Right renal cortex interstitium (tissue), 3 donors: Measurements from ENCODE around the gene TMEM151A. TPM values are rescaled to one million over a fixed set of nuclear protein-coding genes. Genes with fewer than 3 reads are reported as not detected.
"Not testable (repeated sequence)": the region's sequence is repeated elsewhere in the genome, so short reads cannot be mapped to it uniquely, and the experiment has no call there.

ENCODE experiments used
- DNase-seq, 3 donors: peaks; one replicate each; pipeline ENCODE4 v3.0.0-alpha.2; 2013; ENCODE audit warnings: low read depth in 3 of 3, low spot score in 2 of 3
- polyA plus RNA-seq, 3 donors: library from polyadenylated mRNA; unstranded; fragments of 120-200 nt; gene quantifications; one replicate each; pipeline ENCODE4 v1.2.1, GENCODE V29; 2013; ENCODE audit not compliant: insufficient read length in 3 of 3

The TMEM151A gene
- polyA plus RNA-seq, 3 donors: not detected

DNA sequence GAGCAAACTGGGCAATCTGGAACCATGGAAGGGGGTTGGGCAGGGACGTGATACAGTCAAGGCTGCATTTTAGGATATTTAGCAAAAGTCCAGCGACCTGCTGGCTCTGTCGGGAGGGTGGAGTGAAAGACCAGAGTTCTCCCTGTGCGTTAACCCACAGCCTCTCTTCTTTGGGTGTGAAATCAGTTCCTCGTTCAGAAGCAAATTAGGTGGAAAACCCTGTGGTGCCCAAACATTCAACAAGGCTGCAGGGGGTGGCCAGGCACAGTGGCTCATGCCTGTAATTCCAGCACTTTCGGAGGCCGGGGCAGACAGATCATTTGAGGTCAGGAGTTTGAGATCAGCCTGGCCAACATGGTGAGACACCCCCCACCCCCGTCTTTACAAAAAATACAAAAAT, 5.9 kb downstream of the TMEM151A start:
- DNase-seq: no peak

DNA sequence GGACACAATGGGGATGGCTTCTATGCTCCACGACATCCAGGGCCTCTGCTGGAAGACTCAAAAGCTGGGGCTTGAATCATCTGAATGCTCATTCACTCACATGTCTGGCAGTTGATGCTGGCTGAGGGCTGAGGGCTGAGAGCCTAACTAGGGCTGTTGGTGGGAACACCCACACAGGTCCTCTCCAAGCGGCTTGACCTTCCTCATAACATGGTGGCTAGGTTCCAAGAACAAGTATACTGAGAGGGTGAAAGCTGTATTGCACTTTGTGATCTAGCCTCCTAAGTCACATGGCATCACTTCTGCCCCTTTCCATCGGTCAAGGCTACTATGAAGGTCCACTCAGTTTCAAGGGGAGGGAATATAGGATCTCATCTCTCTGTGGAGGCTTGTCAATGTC, 7.5 kb downstream of the TMEM151A start:
- no peak for DNase-seq

DNA sequence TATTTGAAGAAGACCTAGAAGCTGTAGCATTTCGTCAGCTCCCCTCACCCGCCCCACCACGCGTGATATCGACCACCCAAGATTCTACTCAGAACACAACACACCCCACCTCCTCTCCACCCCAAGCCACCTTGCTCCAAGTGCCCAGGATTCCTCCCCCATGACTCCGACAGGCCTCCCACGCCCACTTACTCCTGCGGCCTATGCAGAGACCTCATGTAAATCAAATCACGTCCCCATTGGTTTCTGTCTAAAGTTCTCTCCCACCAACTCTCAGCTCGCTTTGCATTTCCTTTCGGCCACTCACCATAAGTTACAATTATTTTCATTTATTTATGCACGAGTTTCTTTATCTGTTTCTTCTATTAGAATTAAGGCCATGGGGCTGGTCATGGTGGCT, 11.0 kb downstream of the TMEM151A start:
- DNase-seq: no peak

DNA sequence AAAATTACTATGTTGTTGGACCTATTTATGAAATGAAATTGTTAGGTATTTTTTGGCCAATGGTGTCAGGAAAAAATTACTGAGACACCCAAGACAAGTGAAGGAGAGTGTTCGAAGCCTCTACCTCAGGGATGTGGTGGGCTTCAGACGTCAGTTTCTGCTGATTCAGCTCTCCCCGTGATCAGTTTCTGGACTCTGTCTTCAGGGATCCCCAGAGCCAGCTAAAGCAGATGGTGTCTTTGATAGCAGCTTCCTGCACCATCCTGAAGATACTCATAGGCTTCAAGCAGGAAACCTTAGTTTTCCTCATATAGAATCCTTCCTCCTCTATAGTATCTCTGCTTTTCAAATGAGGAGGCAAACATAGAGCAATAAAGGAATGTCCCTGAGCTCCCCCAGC, 17.8 kb downstream of the TMEM151A start:
- DNase-seq: no peak

DNA sequence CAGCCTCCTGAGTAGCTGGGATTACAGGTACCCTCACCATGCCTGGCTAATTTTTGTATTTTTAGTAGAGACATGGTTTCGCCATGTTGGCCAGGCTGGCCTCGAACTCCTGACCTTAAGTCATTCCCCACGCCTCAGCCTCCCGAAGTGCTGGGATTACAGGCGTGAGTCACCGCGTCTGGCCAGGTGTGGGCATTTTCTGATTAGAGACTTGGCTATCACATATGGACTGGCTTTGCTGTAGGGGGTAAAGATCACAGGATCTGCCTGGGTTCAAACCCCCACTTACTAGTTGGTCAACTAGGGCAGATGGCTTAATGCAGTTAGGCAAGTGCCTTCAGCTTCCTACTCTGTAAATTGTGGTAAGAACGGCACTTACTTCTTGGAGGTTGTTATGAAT, 18.6 kb downstream of the TMEM151A start:
- no peak for DNase-seq

DNA sequence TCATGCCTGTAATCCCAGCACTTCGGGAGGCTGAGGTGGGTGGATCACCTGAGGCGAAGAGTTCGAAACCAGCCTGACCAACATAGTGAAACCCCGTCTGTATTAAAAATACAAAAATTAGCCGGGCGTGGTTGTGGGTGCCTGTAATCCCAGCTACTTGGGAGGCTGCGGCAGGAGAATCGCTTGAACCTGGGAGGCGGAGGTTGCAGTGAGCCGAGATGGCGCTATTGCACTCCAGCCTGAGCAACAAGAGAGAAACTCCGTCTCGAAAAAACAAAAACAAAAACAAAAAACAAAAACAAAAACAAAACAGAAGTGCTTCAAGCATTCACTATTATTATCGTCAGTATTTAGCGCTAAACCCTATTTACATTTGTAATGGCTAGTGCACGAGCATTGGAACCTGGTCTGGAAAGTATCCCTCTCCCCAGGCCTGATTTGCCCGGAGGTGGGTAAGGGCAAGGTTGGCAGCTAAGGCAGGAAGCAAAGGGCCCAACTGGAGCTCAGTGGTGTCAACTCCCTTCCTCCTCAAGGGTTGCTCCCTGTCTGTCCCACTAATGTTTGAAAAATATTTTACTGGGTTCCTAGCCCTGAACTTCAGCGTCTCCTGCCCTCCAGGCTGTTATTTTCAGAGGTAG, 19.2 kb downstream of the TMEM151A start:
- not testable (repeated sequence) for DNase-seq

DNA sequence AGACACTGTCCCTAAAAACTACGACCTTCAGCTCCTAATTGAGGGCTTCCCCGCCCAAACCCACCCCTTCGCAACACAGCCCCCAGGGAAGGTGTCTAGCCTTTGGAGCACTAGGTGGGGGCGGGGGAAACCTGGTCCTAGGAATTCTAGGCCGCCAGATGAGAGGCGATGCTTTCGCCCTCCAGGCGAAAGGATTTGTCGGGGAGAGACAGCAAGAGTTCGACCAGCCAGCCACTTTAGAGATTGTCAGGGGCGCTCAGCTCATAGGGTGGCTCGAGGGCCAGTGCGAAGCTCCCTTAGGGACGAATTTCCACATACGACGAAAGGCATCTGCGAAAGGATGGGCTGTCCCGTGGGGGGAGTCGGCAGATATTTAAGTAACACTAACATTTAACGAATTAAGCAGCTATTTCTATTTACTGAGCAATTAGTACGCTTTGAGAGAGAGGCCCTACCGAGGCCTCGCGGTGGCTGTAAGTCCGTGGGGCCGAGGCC, 19.8 kb downstream of the TMEM151A start:
- no peak for DNase-seq

DNA sequence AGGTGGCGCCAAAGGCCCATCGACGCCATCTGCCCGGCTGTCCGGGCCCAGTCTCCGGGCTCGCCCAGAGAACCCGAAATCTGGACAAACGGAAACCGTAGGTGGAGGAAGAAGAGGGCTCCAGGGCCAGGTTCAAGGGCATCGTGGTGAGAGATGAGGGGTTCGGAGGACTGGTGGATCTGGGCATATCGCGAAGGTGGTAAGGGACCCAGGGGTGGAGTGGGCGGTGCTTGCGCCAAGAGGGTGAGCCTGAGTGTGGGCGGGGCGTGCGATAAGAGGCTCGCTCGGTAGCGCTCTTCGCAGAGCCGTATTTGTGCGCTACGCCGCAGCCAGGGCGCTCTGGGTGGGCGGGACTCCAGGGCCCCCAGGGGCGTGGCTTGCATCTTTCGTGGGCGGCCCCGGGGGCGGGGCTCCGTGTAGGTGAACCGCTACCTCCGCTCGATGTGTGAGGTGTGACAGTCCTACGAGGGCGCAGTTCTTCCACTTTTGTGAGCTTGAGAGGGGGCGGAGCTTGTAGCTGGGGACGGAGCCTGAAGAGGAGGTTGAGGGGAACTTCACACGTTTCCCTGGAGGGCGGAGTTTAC, 20.4 kb downstream of the TMEM151A start:
- peak; percentile 82 to 89 (median 83) for DNase-seq

DNA sequence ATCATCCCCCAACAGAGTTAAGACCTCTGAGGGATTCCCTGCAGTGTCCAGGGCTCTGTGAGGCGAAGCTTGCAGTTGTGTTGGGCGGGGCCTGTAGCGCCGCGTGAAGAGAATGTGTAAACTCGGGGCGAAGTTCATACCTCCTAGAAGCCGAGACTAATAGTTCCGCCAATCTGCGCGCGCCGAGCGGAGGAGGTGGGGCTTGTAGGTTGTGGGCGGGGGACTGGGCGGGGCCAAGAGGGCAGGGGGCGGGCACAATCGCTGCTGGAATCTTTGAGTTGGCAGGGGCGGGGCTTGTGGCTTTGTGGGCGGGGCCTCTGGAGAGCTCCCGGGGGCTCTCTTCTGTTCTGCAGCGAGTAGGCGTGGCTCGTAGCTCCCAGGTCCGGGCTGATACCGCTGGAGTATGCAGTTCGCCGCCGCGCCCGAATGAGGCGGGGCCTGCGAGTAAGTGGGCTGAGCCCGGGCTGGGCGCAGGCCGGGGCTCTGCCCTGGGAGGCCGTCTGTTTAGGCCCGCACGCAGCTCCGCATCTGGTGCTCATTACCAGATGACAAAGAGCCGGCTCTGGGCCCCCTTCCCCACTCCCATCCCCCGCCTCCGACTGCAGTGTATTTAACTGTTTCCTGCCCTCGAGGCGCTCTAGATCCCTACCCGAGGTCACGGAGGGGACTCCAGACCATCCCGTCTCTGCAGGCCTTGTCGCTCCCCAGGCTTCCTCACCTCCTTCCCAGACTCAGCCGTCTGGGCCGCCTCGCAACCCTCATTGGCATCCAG, 21.0 kb downstream of the TMEM151A start:
- peak in 2 of 3 donors; percentile 94 to 95 for DNase-seq

DNA sequence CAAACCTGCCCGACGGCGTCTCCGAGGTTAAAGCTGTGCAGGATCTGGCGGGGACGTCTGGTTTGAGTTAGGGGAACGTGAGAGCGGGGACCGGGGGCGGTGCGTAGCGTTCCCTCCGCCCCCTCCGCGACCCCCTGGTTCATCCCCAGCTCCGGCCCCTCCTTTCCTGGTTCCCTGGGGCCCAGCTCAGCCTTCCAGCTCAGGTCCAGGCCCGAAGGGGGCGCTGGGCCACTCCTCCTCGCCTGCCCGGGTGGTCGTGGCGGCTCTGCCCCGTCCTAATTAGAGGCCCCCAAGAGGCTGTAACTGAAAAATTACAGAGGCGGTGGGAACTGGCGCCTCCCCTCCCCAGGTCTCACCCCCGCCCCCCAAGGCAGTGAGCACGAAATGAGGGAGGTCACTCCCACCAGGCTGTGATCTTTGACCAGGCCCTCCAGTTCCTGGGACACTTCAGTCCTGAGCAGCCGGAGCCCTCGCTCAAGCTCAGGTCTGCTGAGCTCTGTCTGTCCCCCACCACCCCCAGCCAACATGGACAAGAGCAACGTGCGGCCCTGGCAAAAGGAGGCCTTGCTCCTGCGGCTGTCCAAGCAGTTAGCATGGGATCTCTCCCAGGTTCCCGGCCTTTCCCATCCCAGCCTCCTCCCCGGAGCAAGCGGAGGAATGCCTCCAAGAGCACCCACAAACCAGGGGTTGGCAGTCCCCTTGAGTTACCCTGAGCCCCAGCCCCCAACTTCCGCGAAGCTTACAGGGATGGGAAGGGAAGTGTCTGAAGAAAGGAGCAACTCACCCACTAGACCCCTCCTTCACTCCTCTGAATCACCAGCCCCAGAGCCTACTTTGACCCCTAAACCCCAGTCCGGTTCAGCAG, 21.9 kb downstream of the TMEM151A start:
- peak in 1 of 3 donors; percentile 63 for DNase-seq

DNA sequence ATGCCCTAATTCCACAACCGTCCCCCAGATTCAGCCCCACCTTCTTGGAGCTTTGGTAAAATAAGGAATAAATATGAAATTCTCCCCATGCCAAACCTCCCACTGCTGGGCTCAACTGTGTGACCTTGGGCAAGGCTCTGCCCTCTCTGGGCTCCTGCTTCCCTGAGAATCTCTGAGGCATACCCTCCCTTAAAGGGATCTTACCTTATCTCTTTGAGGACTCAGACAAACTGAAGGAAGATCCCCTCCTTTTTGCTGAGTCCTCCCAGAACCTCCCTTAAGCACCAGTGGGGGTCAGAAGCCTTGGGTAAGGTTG, 22.4 kb downstream of the TMEM151A start:
- DNase-seq: no peak

DNA sequence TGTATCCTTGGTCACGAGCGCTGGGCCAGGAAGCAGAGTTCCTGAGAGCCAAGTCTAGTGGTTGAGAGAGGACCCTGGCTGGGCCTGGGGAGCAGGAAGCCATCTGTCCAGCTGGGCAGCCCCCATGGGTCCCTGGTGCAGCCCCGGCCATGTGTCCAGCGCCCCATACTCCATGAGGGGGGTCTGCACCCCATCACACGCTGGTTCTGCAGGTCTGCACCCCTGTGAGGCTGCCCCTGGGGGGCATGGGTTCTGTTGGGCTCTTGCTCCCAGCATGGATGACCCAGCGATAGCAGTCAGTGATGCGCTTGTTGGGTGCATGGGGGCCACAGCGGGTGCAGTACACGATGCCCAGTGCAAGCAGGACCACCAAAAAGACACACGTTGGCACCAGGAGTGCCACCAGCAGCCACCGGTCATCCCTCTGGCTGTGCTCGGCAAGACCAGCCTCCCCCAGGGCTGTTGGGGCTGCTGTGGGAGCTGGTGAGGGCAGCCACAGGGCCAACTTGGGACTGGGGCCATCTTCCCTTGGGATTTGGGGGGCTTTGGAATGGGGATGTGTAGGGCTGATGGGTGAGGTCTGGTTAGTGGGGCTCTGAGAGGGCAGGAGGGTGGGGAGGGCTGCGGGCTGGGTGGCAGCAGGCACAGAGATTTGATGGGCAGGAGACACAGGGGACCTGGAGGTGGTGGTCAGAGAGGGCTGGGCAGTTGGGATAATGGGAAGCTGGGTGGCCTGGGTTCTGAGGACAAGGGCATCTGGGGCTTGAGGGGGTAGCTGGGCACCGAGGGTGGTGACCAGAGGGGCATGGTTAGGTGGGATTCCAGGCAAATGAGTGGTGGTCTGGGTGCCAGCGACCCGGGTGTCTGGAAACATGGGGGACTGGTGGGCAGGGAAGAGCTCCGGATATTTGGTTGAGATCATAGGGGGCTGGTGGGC, 23.1 kb downstream of the TMEM151A start:
- DNase-seq: no peak

DNA sequence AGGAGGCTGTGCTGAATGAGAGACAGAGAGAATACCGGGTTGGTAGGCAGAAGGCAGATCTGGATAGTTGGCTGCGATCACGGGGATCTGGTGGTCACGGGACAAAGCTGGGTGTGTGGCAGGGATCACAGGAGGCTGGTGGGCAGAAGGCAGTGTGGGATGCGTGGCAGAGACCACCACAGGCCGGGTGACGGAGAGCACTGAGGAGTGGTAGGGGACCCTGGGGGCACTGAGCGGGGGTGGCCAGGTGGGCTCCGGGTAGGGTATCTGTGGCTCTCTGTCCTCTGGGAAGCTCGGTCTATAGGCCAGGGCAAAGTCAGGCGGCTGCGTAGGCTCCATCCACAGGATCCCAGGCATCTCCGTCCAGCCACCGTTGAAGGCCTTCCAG, 23.8 kb downstream of the TMEM151A start:
- no peak for DNase-seq

DNA sequence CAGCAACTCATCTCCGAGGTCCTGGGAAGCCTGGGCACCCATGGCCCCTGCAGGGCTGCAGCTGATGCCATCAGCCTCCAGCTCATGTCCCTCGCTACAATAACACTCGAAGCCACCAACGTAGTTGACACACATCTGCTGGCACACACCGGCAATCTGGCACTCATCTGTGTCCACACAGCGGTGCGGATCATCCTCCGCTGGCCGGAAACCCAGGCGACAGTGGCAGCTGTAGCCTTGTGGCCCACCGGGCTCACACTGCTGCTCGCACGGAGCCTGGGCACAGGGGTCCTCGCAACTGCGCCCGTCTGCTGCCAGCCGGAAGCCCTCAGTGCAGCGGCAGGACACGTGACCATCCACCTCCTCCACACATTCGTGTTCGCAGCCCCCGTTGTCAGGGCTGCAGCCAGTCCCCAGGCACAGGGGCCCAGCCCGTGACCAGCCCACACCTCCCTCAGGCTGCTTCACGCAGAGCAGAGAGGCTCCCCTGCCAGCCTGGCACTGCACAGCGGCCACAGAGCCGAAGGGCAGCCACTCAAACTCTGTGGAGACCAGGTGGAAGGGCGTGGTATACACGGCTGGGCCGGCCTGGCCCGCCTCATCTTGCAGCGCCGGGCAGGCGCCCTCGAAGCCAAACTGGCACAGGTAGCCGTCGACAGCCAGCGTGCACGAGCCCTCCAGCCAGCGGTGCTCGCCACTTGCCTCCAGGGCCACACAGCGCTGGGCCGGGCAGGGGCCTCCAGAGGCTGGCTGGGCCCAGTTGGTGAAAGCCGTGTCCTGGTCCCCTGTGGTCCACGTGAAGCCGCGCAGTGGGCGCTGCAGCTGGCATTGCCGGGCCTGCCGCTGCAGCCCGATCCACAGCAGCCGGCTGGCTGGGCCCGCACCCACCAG, 24.5 kb downstream of the TMEM151A start:
- no peak for DNase-seq

DNA sequence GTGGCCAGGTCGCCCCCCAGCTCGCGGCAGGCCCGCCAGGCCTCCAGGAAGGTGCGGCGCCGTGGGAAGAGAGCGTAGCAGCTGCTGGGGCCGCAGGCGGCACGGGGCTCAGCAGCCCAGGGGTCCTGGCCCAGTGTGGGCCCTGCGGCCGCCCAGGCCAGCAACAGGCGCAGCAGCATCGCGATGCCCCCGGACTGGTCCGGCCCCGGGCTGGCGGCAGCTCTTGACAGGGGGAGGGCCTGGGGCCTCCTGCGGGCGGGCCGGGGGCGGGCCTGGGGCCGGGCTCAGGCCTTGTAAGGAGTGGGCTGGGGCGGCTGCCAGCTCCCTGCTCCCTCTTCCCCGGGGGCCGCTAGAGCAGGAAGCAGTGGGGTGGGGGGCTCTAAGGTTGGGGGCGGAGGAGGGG, 25.2 kb downstream of the TMEM151A start, which contains the start of gene CD248:
Gene CD248 (minus strand): TSS at position 196 of the 403 bp plus-strand sequence. CDS start 17 bp downstream, at position 179.
- DNase-seq: peak in 1 of 3 donors; percentile 47

DNA sequence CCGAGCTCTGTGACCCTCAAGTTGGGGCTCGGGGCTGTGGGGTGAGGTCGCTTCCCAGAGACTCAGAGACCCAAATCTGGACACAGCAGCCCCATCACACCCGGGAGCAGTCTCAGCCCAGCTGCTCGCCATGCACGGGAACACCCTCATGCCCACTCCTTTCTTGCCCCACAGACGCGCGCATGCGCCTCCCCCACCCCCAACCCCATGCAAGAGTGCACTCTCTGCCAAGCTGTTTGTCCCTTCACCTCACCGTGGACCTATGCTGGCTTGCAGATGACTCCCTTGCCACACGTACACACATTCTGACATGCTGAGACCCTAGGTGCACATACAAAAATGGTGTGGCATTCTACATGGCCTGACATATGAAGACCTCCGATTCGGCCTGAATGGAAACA, 25.6 kb downstream of the TMEM151A start:
- DNase-seq: peak in 1 of 3 donors; percentile 52

DNA sequence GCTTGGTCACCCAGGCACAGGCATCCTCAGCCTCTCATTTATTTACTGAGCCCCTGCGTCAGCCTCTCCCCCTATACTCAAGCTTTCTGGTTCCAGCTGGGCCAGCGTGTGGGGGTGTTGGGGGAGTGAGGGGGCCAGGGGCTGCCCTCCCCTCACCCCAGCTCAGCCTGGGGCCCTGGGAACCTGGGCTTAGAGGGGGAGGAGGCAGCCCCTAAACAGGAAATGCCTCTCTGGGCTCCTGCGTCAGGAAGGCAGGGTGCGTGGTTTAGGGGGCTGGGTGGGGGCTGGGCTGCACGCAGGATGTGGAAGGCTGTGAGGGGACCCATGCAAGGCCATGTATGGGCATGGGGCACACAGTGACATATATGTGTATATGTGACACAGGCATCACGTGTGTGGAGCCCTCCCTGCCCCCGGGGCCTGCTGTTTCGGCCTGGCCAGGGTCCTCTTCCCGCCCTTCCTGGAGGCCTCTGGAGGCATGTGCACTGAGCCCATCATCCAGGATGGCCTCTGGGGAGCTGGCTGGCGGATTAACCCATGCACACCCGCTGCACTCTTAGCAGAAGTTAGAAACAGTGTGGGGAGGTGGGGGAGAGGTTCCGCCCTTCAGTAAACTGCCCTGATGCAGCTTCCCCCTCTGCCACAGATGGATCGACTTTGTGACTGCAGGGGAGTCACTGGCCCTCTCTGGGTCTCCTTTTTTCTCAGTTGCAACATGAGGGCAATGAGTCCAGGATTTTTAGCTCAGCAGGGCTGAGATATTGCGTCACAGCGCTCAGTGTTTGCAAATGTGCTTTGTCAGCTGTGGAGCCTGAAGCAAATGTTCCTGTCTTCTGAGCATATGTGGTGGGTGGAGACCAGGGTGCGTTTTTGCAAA, 26.3 kb downstream of the TMEM151A start:
- no peak for DNase-seq

DNA sequence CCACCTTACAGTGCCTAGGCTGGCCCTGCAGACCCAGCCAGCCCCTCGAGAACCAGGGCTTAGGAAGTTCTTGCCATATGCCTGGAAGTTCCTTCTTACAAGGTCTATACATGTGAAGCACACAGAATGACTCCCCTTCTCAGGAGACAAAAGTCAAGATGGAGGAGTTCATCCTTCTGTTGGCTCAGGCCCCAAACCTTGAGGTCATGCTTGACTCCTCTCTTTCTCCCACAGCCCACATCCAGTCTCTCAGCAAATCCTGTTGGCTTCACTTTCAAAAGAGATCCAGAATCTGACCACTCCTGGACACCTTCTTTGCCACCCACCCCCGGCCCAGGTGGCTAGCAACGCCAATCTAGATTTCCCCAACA, 26.9 kb downstream of the TMEM151A start:
- DNase-seq: no peak
